HG02840 (cell line): Measurements from ENCODE around the gene C1orf185.
"Not testable (repeated sequence)": the region's sequence is repeated elsewhere in the genome, so short reads cannot be mapped to it uniquely, and the experiment has no call there.

Experiments used
- ATAC-seq: cut with Tn5 transposase; IDR thresholded peaks from one replicate; pipeline ENCODE4 v1.9.1; 2021; ENCODE audit warnings: mild to moderate bottlenecking, moderate library complexity, moderate number of reproducible peaks; ENCODE audit not compliant: unreplicated experiment, low FRiP score

The C1orf185 gene

GRCh38 chr1:51131185-51131584 is 29.2 kb downstream of the C1orf185 start:
- no peak for ATAC-seq

GRCh38 chr1:51133045-51133444 is 31.0 kb downstream of the C1orf185 start:
- no peak for ATAC-seq

GRCh38 chr1:51137696-51138095 is 35.7 kb downstream of the C1orf185 start:
- ATAC-seq = not testable (repeated sequence)

- no peak for ATAC-seq
Measured at GRCh38 chr1:51139474-51139873, 37.4 kb downstream of the C1orf185 start.

GRCh38 chr1:51147394-51147793 is 45.4 kb downstream of the C1orf185 start:
- ATAC-seq = no peak

GRCh38 chr1:51154776-51155175 is 52.7 kb downstream of the C1orf185 start:
- no peak for ATAC-seq

- no peak for ATAC-seq
Measured at GRCh38 chr1:51156752-51157151, 54.7 kb downstream of the C1orf185 start.

- no peak for ATAC-seq
Measured at GRCh38 chr1:51157395-51157794, 55.4 kb downstream of the C1orf185 start.

GRCh38 chr1:51158263-51158662 is 56.2 kb downstream of the C1orf185 start:
- ATAC-seq = no peak

- not testable (repeated sequence) for ATAC-seq
Measured at GRCh38 chr1:51162560-51162959, 60.5 kb downstream of the C1orf185 start.

GRCh38 chr1:51165540-51165939 is 63.5 kb downstream of the C1orf185 start:
- no peak for ATAC-seq

- no peak for ATAC-seq
Measured at GRCh38 chr1:51168266-51168845, 66.3 kb downstream of the C1orf185 start.

- ATAC-seq = no peak
Measured at GRCh38 chr1:51168936-51169335, 66.9 kb downstream of the C1orf185 start.

GRCh38 chr1:51170342-51170741 is 68.3 kb downstream of the C1orf185 start:
- ATAC-seq = no peak

GRCh38 chr1:51172811-51173210 is 70.8 kb downstream of the C1orf185 start:
- ATAC-seq = no peak

GRCh38 chr1:51175278-51175677 is 73.2 kb downstream of the C1orf185 start:
- no peak for ATAC-seq

GRCh38 chr1:51177988-51178387 is 76.0 kb downstream of the C1orf185 start:
- not testable (repeated sequence) for ATAC-seq

- ATAC-seq = no peak
Measured at GRCh38 chr1:51188230-51188629, 86.2 kb downstream of the C1orf185 start.

GRCh38 chr1:51189421-51190073 is 87.5 kb downstream of the C1orf185 start:
- ATAC-seq = no peak

- no peak for ATAC-seq
Measured at GRCh38 chr1:51190961-51191360, 88.9 kb downstream of the C1orf185 start.

GRCh38 chr1:51192213-51192843 is 90.3 kb downstream of the C1orf185 start:
- no peak for ATAC-seq

- no peak for ATAC-seq
Measured at GRCh38 chr1:51193564-51193963, 91.5 kb downstream of the C1orf185 start.
